Parathyroid adenoma (tissue), 2 donors: ENCODE measurements around the gene COPS6.

Experiments used
- H2AFZ ChIP-seq: fragments of 300-600 bp; sonication (generic); one replicate; pipeline ENCODE4 v1.7.0; 2017; ENCODE audit warnings: antibody characterized with exemption, mild to moderate bottlenecking
- H3K27ac ChIP-seq: fragments of 300-600 bp; sonication (generic); one replicate; pipeline ENCODE4 v1.7.0; 2017
- H3K27me3 ChIP-seq: fragments of 300-600 bp; sonication (generic); one replicate; pipeline ENCODE4 v1.7.0; 2017; ENCODE audit warnings: low read length; ENCODE audit not compliant: control insufficient read depth, insufficient read depth
- H3K36me3 ChIP-seq: fragments of 300-600 bp; sonication (generic); one replicate; pipeline ENCODE4 v1.7.0; 2017; ENCODE audit warnings: low read length; ENCODE audit not compliant: control insufficient read depth, insufficient read depth
- H3K4me1 ChIP-seq: fragments of 300-600 bp; sonication (generic); one replicate; pipeline ENCODE4 v1.7.0; 2017; ENCODE audit warnings: control low read depth
- H3K4me2 ChIP-seq: fragments of 300-600 bp; sonication (generic); one replicate; pipeline ENCODE4 v1.7.0; 2017; ENCODE audit warnings: low read length
- H3K4me3 ChIP-seq: fragments of 300-600 bp; sonication (generic); one replicate; pipeline ENCODE4 v1.7.0; 2017; ENCODE audit warnings: low read depth, low read length
- H3K79me2 ChIP-seq: fragments of 300-600 bp; sonication (generic); one replicate; pipeline ENCODE4 v1.7.0; 2017; ENCODE audit warnings: control low read depth
- H3K9ac ChIP-seq: fragments of 300-600 bp; sonication (generic); one replicate; pipeline ENCODE4 v1.7.0; 2017; ENCODE audit warnings: mild to moderate bottlenecking
- H3K9me3 ChIP-seq: fragments of 300-600 bp; sonication (generic); one replicate; pipeline ENCODE4 v1.7.0; 2017; ENCODE audit warnings: low read length; ENCODE audit not compliant: control insufficient read depth
- TF ChIP-seq, protein P1 (sequence below): fragments of 300-600 bp; sonication (generic); IDR thresholded peaks from one replicate; pipeline ENCODE4 v1.7.0; 2017; ENCODE audit warnings: antibody characterized with exemption, mild to moderate bottlenecking
- donor health status: primary hyperparathyroidism.

Gene COPS6

GRCh38 chr7:100087055-100087750 is 1.6 kb upstream of the COPS6 start:
- Histone ChIP-seq H2AFZ (no peak overlapping the region), H3K79me2 (no peaks in the 10 kb centered on the region), H3K27me3 (no peaks in the 10 kb centered on the region), H3K4me3 (no peak overlapping the region), H3K4me1 (peaks cover 18% of the 10 kb centered on the region), H3K27ac (no peak overlapping the region), H3K9ac (no peak overlapping the region), H3K9me3 (no peaks in the 10 kb centered on the region), H3K4me2 (no peak overlapping the region), H3K36me3 (no peaks in the 10 kb centered on the region)
- TF ChIP-seq, protein P1, sequence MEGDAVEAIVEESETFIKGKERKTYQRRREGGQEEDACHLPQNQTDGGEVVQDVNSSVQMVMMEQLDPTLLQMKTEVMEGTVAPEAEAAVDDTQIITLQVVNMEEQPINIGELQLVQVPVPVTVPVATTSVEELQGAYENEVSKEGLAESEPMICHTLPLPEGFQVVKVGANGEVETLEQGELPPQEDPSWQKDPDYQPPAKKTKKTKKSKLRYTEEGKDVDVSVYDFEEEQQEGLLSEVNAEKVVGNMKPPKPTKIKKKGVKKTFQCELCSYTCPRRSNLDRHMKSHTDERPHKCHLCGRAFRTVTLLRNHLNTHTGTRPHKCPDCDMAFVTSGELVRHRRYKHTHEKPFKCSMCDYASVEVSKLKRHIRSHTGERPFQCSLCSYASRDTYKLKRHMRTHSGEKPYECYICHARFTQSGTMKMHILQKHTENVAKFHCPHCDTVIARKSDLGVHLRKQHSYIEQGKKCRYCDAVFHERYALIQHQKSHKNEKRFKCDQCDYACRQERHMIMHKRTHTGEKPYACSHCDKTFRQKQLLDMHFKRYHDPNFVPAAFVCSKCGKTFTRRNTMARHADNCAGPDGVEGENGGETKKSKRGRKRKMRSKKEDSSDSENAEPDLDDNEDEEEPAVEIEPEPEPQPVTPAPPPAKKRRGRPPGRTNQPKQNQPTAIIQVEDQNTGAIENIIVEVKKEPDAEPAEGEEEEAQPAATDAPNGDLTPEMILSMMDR = no peak

DNA sequence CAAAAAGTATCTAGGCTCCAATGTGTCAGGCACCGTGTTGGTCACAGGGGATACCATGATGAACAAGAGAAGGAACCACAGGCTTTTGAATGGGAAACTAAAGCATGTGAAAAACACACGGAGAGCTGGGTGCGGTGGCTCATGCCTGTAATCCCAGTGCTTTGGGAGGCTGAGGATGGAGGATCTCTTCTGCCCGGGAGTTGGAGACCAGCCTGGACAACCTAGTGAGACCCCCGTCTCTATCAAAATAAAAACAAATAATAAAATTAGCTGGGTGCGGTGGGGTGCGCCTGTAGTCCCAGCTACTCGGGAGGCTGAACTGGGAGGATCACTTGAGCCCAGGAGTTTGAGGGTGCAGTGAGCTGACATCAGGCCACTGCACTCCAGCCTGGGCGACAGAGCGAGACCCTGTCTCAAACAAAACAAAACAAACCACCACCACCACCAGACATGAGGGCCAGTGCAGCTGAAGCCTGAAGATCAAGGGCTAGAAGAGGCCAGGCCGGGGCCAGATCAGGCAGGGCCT is 611 bp upstream of the COPS6 start:
- Histone ChIP-seq H2AFZ (peak overlapping the region; percentile 85), H3K4me1 (peaks cover 11% of the 10 kb centered on the region), H3K9ac (peak overlapping the region; percentile 48), H3K9me3 (no peaks in the 10 kb centered on the region), H3K4me3 (peak overlapping the region; percentile 71), H3K36me3 (no peaks in the 10 kb centered on the region), H3K4me2 (peak overlapping the region; percentile 88), H3K27me3 (no peaks in the 10 kb centered on the region), H3K27ac (peak overlapping the region; percentile 87), H3K79me2 (no peaks in the 10 kb centered on the region)
- TF ChIP-seq, protein P1 = no peak

DNA sequence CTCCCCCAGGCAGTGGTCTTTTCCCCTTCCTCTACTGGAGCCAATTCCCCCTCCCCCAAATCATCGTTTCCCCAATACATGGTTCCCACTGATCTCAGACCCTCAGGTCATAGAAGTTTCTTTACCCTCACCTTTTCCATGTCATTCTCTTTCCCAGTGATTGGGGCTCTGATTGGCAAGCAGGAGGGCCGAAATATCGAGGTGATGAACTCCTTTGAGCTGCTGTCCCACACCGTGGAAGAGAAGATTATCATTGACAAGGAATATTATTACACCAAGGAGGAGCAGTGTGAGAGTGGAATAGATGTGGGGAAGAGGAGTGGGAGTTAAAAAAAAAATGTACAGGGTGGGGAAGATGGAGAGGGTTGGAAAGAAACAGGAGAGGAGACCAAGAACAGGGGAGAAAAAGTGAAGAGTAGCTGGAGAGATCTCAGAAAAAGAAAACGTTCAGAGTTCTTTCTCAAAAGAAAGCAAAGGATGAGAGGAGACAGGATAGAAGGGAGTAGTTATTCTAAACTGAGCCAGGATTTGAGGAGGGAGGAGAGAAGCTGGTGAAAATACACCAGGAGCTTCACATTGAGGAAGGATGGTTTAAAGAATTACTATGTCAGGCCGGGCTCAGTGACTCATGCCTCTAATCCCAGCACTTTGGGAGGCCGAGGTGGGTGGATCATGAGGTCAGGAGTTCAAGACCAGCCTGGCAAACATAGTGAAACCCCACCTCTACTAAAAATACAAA is 858 bp downstream of the COPS6 start:
- Histone ChIP-seq H3K9me3 (no peaks in the 10 kb centered on the region), H3K4me1 (peaks cover 11% of the 10 kb centered on the region), H3K27me3 (no peaks in the 10 kb centered on the region), H3K79me2 (no peaks in the 10 kb centered on the region), H3K36me3 (no peaks in the 10 kb centered on the region), H2AFZ (peak overlapping the region; percentile 85), H3K27ac (peak overlapping the region; percentile 87), H3K4me3 (peak overlapping the region; percentile 71), H3K4me2 (peak overlapping the region; percentile 88), H3K9ac (peak overlapping the region; percentile 48)
- TF ChIP-seq, protein P1 = no peak

DNA sequence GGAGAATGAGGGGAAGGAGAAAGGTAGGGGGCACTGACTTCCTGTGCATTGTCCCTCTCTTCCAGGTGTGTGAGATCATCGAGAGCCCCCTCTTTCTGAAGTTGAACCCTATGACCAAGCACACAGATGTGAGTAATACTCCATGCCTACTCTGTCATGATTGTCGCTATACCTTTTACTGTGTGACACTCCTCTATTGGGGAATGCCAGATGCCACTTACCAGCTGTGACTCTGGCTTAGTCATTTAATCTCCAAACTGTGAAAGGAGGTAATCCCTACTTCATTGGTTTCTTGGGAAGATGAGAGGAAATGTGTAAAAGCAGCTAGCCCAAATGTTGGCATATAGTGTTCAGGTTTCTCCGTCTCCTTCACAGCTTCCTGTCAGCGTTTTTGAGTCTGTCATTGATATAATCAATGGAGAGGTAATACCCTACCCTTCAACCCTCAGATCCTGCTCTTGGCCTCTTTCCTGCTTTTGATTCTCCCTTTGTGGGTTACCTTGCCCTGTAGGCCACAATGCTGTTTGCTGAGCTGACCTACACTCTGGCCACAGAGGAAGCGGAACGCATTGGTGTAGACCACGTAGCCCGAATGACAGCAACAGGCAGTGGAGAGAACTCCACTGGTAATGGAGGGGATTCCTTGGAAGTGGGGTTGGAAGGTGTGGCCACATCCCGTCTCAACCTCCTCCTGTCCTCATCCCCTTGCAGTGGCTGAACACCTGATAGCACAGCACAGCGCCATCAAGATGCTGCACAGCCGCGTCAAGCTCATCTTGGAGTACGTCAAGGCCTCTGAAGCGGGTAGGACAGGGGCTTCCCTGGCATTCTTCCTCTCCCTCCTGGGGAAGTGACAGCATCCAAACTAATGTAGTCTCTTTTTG is 2.0 kb downstream of the COPS6 start:
- Histone ChIP-seq H3K36me3 (no peaks in the 10 kb centered on the region), H3K9me3 (no peaks in the 10 kb centered on the region), H3K4me3 (no peak overlapping the region), H3K27me3 (no peaks in the 10 kb centered on the region), H3K79me2 (no peaks in the 10 kb centered on the region), H3K9ac (no peak overlapping the region), H2AFZ (no peak overlapping the region), H3K4me1 (peaks cover 11% of the 10 kb centered on the region), H3K4me2 (no peak overlapping the region), H3K27ac (no peak overlapping the region)
- TF ChIP-seq, protein P1 = no peak
